ENCODE measurements around the gene NAT16. TPM values are rescaled to one million over a fixed set of nuclear protein-coding genes. Genes with fewer than 3 reads are reported as not detected.

Gene NAT16
- total and polyA plus RNA-seq, 2 of the 13 experiments (the other 11 are each of a cell fraction or from before 2014, with no cell fraction given), result 0.04 TPM; not detected in 1

DNA sequence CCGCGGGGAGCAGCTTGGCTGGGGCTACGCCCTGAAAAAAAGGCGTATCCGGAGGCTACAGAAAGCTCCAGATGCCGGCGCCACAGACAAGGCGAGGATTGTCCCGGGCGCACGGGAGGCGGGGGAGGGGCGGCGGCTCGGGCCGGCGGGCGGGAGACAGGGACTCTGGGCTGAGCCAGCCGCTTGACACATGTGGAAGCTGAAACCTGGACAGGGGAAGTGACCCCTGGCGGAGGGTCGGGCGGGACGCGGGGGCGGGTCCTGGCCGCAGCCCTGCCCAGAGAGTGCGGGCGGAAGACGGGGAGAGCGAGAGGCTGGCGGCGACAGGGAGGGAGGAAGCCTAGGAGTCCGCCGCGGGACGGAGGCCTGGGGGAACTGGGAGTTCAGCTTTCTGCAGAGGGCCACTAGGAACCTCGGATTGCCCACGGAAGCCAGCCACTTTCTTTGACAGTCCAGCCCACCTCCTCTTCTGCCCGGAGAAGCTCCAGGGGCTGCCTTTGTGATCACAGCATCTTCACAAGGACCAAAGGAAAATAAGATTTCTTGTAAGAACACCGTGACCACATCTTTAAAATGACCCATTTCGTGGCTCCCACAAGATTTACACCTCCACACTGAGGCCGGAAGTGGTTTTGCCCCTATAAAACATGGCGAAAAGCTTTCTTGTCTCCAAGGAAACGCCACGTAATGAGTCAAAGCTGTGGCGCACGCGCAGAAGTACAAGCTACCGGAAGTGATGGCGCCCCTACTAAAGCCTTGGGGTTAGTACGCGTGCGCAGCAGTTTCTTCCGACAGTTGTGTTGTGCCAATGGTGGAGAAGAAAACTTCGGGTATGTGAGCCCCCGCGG lies 37.5 kb upstream of the NAT16 start, which contains the start of the genes PLOD3 and ZNHIT1 (continued):
- TF ChIP-seq ZNF547 (CRISPR knock-in tag; IDR thresholded peaks at IDR 0.05), result no peak; the same call in 1 of the 2 replicates
- no peak for TF ChIP-seq MZF1 (CRISPR knock-in tag; IDR thresholded peaks at IDR 0.05; ENCODE audit: borderline replicate concordance)
- no peak for TF ChIP-seq KMT2A (CRISPR knock-in tag; IDR thresholded peaks at IDR 0.05)
- TF ChIP-seq, protein P1, sequence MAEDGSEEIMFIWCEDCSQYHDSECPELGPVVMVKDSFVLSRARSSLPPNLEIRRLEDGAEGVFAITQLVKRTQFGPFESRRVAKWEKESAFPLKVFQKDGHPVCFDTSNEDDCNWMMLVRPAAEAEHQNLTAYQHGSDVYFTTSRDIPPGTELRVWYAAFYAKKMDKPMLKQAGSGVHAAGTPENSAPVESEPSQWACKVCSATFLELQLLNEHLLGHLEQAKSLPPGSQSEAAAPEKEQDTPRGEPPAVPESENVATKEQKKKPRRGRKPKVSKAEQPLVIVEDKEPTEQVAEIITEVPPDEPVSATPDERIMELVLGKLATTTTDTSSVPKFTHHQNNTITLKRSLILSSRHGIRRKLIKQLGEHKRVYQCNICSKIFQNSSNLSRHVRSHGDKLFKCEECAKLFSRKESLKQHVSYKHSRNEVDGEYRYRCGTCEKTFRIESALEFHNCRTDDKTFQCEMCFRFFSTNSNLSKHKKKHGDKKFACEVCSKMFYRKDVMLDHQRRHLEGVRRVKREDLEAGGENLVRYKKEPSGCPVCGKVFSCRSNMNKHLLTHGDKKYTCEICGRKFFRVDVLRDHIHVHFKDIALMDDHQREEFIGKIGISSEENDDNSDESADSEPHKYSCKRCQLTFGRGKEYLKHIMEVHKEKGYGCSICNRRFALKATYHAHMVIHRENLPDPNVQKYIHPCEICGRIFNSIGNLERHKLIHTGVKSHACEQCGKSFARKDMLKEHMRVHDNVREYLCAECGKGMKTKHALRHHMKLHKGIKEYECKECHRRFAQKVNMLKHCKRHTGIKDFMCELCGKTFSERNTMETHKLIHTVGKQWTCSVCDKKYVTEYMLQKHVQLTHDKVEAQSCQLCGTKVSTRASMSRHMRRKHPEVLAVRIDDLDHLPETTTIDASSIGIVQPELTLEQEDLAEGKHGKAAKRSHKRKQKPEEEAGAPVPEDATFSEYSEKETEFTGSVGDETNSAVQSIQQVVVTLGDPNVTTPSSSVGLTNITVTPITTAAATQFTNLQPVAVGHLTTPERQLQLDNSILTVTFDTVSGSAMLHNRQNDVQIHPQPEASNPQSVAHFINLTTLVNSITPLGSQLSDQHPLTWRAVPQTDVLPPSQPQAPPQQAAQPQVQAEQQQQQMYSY (CRISPR knock-in tag; IDR thresholded peaks at IDR 0.05), result no peak
- TF ChIP-seq HNF4G (IDR thresholded peaks at IDR 0.05; ENCODE audit: borderline replicate concordance, low read depth, low read length), result peak; percentile 31; the same call in 1 of the 2 replicates
- peak; percentile 66; the same call in 1 of the 2 replicates for TF ChIP-seq HNF4G (CRISPR knock-in tag; IDR thresholded peaks at IDR 0.05; ENCODE audit: borderline replicate concordance, low read depth)
- TF ChIP-seq ZNF431 (CRISPR knock-in tag; IDR thresholded peaks at IDR 0.05; ENCODE audit: borderline replicate concordance, low read depth), result 0 out of 2 replicates have a peak, but pooled peaks have one; percentile 58
- no peak for TF ChIP-seq TRIM24 (CRISPR knock-in tag; IDR thresholded peaks at IDR 0.05)
- TF ChIP-seq, protein P2, sequence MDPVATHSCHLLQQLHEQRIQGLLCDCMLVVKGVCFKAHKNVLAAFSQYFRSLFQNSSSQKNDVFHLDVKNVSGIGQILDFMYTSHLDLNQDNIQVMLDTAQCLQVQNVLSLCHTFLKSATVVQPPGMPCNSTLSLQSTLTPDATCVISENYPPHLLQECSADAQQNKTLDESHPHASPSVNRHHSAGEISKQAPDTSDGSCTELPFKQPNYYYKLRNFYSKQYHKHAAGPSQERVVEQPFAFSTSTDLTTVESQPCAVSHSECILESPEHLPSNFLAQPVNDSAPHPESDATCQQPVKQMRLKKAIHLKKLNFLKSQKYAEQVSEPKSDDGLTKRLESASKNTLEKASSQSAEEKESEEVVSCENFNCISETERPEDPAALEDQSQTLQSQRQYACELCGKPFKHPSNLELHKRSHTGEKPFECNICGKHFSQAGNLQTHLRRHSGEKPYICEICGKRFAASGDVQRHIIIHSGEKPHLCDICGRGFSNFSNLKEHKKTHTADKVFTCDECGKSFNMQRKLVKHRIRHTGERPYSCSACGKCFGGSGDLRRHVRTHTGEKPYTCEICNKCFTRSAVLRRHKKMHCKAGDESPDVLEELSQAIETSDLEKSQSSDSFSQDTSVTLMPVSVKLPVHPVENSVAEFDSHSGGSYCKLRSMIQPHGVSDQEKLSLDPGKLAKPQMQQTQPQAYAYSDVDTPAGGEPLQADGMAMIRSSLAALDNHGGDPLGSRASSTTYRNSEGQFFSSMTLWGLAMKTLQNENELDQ (CRISPR knock-in tag; IDR thresholded peaks at IDR 0.05; ENCODE audit: borderline replicate concordance), result no peak
- TF ChIP-seq, protein P3, sequence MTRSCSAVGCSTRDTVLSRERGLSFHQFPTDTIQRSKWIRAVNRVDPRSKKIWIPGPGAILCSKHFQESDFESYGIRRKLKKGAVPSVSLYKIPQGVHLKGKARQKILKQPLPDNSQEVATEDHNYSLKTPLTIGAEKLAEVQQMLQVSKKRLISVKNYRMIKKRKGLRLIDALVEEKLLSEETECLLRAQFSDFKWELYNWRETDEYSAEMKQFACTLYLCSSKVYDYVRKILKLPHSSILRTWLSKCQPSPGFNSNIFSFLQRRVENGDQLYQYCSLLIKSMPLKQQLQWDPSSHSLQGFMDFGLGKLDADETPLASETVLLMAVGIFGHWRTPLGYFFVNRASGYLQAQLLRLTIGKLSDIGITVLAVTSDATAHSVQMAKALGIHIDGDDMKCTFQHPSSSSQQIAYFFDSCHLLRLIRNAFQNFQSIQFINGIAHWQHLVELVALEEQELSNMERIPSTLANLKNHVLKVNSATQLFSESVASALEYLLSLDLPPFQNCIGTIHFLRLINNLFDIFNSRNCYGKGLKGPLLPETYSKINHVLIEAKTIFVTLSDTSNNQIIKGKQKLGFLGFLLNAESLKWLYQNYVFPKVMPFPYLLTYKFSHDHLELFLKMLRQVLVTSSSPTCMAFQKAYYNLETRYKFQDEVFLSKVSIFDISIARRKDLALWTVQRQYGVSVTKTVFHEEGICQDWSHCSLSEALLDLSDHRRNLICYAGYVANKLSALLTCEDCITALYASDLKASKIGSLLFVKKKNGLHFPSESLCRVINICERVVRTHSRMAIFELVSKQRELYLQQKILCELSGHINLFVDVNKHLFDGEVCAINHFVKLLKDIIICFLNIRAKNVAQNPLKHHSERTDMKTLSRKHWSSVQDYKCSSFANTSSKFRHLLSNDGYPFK (CRISPR knock-in tag; IDR thresholded peaks at IDR 0.05; ENCODE audit: borderline replicate concordance), result no peak
- TF ChIP-seq, protein P4, sequence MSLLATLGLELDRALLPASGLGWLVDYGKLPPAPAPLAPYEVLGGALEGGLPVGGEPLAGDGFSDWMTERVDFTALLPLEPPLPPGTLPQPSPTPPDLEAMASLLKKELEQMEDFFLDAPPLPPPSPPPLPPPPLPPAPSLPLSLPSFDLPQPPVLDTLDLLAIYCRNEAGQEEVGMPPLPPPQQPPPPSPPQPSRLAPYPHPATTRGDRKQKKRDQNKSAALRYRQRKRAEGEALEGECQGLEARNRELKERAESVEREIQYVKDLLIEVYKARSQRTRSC (CRISPR knock-in tag; IDR thresholded peaks at IDR 0.05; ENCODE audit: low read depth), result no peak
- peak; percentile 47 for TF ChIP-seq HNF4A (CRISPR knock-in tag; IDR thresholded peaks at IDR 0.05)
- no peak for TF ChIP-seq REPIN1 (CRISPR knock-in tag; IDR thresholded peaks at IDR 0.05; ENCODE audit: borderline replicate concordance, low read depth)
- TF ChIP-seq ZNF709 (CRISPR knock-in tag; IDR thresholded peaks at IDR 0.05), result peak; percentile 46
- TF ChIP-seq, protein P5, sequence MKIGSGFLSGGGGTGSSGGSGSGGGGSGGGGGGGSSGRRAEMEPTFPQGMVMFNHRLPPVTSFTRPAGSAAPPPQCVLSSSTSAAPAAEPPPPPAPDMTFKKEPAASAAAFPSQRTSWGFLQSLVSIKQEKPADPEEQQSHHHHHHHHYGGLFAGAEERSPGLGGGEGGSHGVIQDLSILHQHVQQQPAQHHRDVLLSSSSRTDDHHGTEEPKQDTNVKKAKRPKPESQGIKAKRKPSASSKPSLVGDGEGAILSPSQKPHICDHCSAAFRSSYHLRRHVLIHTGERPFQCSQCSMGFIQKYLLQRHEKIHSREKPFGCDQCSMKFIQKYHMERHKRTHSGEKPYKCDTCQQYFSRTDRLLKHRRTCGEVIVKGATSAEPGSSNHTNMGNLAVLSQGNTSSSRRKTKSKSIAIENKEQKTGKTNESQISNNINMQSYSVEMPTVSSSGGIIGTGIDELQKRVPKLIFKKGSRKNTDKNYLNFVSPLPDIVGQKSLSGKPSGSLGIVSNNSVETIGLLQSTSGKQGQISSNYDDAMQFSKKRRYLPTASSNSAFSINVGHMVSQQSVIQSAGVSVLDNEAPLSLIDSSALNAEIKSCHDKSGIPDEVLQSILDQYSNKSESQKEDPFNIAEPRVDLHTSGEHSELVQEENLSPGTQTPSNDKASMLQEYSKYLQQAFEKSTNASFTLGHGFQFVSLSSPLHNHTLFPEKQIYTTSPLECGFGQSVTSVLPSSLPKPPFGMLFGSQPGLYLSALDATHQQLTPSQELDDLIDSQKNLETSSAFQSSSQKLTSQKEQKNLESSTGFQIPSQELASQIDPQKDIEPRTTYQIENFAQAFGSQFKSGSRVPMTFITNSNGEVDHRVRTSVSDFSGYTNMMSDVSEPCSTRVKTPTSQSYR (CRISPR knock-in tag; IDR thresholded peaks at IDR 0.05; ENCODE audit: borderline replicate concordance), result peak; percentile 85
